DMS79 (cell line): Measurements from ENCODE around the gene HEXIM1.
"Not testable (repeated sequence)": the region's sequence is repeated elsewhere in the genome, so short reads cannot be mapped to it uniquely, and the experiment has no call there.

Experiments used
- DNase-seq: peaks from one replicate; lab custom pipeline; 2025; lab: John Stamatoyannopoulos, UW

The HEXIM1 gene

GRCh38 chr17:45113424-45113754 lies 34.9 kb upstream of the HEXIM1 start:
- DNase-seq, result no peak

- no peak for DNase-seq
These were observed 34.0 kb upstream of the HEXIM1 start for GRCh38 chr17:45114117-45114932.

- DNase-seq, result no peak
These were observed 33.2 kb upstream of the HEXIM1 start for GRCh38 chr17:45115015-45115625.

GRCh38 chr17:45115871-45116270 lies 32.4 kb upstream of the HEXIM1 start:
- DNase-seq, result no peak

- no peak for DNase-seq
These were observed 31.8 kb upstream of the HEXIM1 start for GRCh38 chr17:45116434-45117016.

- no peak for DNase-seq
These were observed 30.9 kb upstream of the HEXIM1 start for GRCh38 chr17:45117334-45117733.

GRCh38 chr17:45117848-45118646 lies 30.2 kb upstream of the HEXIM1 start:
- no peak for DNase-seq

- DNase-seq, result no peak
These were observed 29.6 kb upstream of the HEXIM1 start for GRCh38 chr17:45118691-45119090.

- DNase-seq, result no peak
These were observed 28.3 kb upstream of the HEXIM1 start for GRCh38 chr17:45119964-45120363.

- no peak for DNase-seq
These were observed 27.7 kb upstream of the HEXIM1 start for GRCh38 chr17:45120558-45120957.

GRCh38 chr17:45121055-45121454 lies 27.2 kb upstream of the HEXIM1 start:
- no peak for DNase-seq

GRCh38 chr17:45123076-45123770 lies 25.1 kb upstream of the HEXIM1 start:
- no peak for DNase-seq

- DNase-seq, result no peak
These were observed 24.1 kb upstream of the HEXIM1 start for GRCh38 chr17:45123930-45124796.

GRCh38 chr17:45124797-45125122 lies 23.5 kb upstream of the HEXIM1 start:
- not testable (repeated sequence) for DNase-seq

- DNase-seq, result no peak
These were observed 22.8 kb upstream of the HEXIM1 start for GRCh38 chr17:45125509-45125908.

- DNase-seq, result no peak
These were observed 21.1 kb upstream of the HEXIM1 start for GRCh38 chr17:45127207-45127547.

GRCh38 chr17:45127548-45128300 lies 20.6 kb upstream of the HEXIM1 start:
- no peak for DNase-seq

GRCh38 chr17:45128331-45128730 lies 19.9 kb upstream of the HEXIM1 start:
- no peak for DNase-seq

- DNase-seq, result no peak
These were observed 19.3 kb upstream of the HEXIM1 start for GRCh38 chr17:45128989-45129388.

- DNase-seq, result no peak
These were observed 18.8 kb upstream of the HEXIM1 start for GRCh38 chr17:45129426-45129939.
